Right kidney (tissue), 1 donor: Measurements from ENCODE around the gene PINK1.
"Not testable (repeated sequence)": the region's sequence is repeated elsewhere in the genome, so short reads cannot be mapped to it uniquely, and the experiment has no call there.

ENCODE experiments used
- DNase-seq: peaks from one replicate; pipeline ENCODE4 v3.0.0-alpha.2; 2016

The PINK1 gene

DNA sequence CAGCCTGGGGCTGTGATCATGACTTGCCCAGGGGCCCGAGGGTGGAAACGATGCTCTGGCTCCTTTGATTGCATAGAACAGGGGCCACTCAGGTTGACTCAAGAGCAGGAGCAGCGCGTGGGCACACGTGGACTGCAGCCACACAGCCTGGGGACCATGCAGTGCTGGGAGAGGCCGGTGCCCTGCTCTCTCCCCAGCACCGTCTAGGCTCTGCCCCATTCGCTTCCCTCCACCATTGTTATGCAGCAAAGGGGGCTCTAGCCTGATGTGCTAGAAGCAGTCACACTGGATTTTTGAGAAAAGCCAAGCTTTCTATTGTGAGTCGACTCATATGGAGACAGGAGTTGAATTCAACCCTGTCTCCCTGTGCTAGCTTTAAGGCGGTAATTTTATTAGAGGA, 8.7 kb downstream of the PINK1 start:
- DNase-seq: no peak

DNA sequence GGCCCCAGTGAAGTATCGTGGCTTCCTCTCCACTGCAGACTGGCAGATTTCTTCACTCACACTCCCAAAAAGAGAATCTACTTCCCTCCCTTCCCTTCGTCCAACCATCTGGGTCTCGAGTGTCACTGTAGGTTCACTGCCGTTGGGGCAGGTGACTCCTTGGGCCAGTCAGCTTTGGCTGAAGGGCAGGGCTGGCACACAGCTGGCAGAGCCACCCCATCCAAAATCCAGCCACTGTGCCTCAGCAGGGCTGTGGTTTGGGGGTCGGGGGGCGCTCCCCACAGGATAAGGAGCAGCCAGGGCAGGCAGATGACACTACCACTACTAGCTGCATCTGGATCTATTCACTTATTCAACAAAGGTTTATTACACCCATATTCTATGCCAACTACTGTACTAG, 9.8 kb downstream of the PINK1 start:
- DNase-seq: no peak

DNA sequence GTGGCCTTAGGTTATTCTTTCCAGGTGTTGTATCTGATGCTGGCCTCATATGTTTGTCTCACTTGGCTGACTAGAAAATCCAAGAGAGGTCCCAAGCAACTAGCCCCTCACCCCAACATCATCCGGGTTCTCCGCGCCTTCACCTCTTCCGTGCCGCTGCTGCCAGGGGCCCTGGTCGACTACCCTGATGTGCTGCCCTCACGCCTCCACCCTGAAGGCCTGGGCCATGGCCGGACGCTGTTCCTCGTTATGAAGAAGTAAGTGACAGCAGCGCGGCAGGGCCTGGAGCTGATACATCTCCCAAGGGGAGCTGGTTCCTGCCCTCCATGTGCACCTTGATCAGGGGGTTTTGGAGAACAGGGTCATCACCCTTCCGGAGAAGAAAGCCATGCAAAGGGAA, 11.2 kb downstream of the PINK1 start:
- no peak for DNase-seq

DNA sequence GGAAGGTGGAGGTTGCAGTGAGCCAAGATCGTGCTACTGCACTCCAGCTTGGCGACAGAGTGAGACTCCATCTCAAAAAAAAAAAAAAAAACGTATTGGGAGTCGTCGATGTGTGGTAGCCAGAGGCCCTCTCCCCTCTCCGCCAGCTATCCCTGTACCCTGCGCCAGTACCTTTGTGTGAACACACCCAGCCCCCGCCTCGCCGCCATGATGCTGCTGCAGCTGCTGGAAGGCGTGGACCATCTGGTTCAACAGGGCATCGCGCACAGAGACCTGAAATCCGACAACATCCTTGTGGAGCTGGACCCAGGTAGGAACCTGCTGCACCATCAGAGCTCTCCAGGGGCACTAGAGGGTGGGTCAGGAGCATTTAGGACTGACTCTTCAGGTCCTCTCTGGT, 12.2 kb downstream of the PINK1 start:
- DNase-seq: no peak

DNA sequence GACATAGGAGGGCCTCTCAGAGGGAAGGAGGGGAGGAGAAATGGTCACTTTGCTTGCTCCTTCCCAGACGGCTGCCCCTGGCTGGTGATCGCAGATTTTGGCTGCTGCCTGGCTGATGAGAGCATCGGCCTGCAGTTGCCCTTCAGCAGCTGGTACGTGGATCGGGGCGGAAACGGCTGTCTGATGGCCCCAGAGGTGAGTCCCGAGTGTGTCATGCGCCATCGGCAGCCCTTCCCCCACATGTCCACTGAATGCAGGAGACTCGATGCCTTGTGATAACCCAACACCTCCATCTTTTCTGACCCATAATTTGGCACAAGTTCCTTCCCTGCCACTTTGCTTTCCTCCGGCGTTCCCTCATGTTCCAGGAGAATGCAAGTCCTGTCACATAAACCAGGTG, 15.2 kb downstream of the PINK1 start:
- DNase-seq: no peak

DNA sequence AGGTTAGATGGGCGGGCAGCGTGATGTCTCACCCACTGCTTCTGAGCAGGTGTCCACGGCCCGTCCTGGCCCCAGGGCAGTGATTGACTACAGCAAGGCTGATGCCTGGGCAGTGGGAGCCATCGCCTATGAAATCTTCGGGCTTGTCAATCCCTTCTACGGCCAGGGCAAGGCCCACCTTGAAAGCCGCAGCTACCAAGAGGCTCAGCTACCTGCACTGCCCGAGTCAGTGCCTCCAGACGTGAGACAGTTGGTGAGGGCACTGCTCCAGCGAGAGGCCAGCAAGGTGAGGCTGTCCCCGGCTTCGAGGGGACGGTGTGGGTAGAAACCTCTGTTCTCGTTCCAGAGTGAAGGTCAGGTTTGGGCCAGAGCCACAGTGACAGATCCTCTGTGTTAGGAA, 15.7 kb downstream of the PINK1 start:
- no peak for DNase-seq

DNA sequence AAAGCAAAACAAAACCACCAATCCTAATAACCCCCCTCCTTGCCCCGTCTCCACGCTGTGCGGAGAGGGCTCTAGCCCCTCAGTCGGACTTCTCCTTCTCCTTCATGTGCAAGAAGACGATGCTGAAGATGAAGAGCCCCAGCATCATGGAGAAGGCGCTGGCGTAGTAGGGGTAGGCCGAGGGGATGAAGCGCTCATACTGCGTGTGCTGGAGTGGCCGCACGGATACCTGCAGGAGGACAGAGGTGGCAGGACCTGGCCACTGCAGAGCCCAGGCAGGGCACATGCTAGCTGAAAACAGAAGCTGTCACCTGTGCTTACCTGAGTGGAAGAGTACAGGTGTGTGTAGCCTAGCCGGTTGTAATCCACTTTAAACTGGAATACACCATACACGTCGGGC, 19.0 kb downstream of the PINK1 start:
- no peak for DNase-seq

DNA sequence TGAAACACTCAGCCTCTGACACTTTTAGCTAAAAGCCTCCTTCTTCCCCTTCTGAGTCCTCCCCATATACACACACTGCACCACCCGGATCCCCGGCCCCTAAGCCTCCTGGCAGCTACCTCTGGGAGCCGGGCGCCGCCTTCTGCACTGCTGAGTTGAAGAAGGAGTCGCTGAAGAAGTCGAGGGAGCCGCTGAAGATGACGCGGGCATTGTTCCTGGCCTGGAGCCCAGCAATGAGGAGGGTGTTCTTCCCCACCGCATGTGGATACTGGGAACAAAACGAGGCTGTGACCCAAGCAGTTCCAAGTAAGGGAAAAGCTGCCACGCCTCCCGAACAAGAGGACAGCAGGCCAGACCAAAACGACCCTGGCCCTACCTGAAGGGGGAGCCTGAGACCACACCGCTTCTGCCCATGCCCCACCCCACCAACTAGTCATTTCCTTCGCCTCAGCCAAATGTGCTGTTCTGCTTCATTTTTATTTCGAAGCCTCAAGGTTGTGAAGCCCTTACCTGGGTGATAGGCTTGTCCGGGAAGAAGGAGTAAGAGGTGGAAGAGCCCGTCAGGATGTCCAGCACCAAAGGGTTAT, 20.9 kb downstream of the PINK1 start:
- DNase-seq: no peak

DNA sequence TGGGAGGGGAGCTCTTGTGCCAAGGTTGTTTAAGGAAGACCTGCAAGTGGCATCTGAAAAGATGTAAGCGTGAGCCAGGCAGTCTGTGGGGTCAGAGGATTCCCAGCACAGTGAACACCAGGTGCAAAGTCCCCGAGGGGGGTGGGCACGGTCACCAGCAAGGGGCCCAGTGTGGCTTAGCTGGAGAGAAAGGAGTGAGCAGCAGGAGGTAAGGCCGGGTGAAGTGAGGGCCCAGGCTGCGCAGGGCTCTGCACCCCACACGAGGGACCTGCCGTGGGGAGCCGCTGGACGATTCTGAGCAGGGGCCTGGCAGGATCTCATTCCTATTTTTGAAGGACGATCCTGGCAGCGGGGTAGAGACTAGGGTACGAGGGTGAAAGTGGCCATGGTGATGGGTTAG, 23.8 kb downstream of the PINK1 start:
- no peak for DNase-seq

DNA sequence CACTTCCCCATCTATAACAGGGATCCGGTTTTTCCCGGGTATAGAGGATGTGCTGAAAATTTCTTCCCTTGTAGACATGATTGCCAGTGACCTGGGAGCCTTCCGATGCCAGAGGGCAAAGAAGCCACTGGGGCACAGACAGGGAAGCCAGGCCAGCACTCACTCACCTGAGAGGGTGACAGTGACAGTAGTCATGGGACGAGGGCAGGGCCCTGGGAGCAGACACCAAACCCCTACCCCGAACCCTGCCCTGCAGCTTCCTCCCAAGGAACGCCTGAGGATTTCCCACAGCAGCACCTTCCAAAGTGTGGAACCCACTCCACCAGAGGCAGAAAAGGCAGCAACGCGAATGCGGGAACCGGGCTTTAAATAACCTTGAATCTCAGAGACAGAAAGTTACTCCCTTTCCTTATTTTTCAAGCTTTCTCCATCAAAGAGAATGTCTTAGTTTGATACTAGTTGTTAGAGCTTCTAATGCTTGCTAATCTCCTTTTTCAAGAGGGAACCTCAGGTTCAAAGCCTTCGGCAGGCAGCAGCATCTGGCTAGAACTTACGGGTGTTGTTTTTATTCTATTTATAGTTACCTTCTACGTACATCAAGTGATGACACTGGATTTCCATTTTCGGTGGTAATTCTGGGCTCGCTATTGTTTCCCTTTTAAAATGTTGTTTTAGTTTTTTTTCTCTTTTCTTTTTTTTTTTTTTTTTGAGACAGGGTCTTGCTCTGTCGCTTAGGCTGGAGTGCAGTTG, 25.1 kb downstream of the PINK1 start:
- DNase-seq: no peak

DNA sequence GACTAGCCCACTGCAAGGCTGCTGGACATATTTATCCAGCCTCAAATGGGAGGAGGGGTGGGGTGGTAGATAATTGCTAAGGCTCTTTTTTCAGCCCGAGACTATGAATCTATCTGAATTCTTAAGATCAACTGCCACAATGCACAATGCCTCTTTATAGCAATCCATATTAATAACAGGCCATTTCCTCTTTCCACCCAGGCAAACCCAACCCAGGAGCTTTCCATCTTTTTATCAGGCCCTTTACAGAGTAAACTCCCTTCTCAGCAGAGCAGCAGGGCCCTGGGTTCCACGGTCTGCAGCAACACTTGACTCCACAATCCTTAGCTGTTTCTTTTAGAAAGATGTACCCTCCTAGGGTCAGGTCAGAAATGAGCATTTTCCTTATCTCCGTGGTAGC, 27.1 kb downstream of the PINK1 start:
- DNase-seq: no peak

DNA sequence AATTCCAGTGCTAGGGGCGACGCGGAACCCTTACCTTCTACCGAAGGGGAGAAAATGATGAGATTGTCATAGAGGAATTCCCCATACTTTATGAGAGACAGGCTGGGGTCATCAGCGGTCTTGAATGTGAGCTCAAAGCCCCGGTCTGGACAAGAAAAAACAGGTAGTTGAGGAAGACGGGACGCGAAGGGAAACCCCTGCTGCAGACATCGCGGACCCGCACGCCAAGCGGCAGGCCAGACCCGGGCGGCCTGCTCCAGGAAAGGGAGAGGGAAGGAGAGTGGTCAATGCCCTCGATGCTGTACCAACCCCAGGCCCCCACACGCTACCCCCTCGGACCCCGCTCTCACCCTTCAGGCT, 27.6 kb downstream of the PINK1 start:
- DNase-seq: peak; percentile 9

DNA sequence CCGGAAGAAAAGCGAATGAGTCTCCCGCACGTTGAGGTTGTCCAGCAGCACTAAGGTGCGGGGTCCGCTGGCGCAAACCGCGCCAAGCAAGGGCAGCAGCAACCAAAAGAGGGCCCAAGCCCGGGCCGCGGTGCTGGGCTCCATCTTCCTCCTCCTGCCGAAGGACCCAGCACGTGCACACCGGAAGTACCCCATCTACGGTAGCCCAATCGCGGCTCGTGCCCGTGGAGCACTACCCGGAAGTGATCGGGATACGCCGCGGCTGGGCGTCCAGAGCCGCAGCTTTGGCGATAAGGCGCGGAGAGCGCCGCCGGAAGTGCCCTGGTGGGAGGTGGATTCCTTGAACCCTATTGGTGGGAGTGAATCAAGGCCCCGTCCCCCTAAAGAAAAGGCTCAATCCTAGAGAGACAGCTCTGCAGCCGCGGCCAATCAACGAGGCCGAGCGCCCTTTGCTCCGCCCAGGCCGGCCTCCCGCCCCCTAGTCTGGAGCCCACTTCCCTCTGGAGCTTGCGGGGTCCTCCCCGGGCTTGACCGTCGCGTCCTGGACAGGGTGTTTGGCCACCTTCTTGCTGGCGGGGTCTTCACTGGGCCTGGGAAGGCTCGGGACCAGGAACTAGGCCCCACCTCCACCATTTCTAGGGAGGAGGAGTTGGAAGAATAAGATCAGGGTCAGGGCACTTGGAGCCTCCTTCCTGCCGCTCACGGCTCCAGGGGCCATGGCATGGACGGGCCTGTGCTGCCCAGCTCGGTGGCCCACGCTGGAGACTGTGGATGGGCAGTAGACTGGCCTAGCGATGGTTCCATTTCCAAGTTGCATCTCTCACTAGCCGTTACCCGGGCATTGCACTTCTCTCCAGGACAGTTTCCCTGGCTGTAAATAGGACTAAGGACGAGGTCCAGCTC, 28.2 kb downstream of the PINK1 start, which contains the start of gene DDOST:
TSS of gene DDOST (minus strand) at position 163 of the 903 bp plus-strand sequence. CDS start at position 144, 19 bp downstream.
- DNase-seq: peak; percentile 86

DNA sequence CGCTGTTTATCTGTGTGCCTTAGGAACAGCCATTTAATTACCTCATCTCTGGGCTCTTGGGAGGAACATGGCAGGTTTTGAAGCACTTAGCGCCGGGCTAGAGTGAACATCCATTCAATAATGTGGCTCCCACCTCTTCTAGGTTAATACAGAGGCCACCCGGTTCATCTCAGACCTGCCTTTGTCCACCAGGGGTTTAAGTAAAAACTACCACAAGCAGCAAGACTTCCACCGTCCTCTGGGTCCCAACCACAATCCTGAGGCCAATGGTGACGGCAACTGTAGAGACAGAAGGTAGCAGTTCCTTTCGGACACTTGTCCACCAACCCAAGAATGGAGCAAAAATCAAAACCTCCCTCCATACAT, 28.8 kb downstream of the PINK1 start:
- no peak for DNase-seq

DNA sequence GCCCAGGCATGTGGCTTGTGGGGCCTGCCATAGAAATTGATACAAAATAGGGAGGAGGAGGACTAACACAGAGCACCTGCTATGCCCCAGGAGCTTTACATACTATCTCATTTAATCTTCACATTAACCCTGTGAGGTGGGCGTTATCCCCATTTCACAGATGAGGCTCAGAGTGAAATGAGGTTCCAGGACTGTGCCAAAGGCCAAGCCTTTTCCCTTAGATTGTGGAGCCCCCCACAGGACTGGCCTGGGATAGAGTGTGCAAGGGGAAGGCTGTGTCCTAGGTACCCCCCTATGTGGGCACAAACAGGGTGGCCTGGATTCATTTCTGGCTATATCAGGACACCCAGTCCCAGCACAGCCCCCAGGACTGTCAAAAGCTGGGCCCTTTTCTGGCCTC, 30.1 kb downstream of the PINK1 start:
- DNase-seq: no peak

DNA sequence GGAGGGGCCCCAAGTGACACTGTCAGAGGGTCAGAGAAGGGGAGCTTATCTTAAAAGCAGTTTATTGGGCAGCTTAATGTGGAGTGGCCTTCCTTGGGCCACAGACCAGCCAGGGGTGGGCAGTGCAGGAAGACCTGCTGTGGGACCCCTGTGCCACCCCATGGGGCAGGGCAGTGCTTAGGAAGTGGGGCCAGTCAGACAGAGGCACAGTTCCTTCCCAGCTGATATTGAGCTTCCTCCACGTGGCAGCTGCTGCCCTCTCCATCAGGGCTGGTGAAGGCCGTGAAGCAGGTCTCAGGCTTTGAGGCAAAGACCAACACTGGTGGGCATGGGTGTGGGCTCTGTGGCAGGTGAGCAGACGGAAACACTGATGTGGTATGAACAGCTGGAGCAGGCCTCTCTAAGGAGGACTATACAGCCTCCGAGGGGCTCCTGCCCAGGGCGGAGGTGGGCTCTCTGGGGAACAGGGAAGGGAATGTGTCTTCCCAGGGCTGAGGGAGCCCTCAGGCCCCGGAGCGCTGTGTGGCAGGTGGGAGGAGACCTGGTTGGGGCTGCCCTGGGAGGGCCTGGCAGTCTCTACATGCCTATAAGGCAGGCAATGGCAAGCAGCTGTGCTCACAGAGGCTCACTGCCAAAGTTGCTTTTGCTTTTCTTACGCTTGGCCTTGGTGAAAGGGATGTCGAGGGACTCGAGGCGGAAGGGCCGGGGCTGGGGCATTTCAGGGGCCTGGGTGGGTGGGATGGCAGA, 30.9 kb downstream of the PINK1 start:
- no peak for DNase-seq

DNA sequence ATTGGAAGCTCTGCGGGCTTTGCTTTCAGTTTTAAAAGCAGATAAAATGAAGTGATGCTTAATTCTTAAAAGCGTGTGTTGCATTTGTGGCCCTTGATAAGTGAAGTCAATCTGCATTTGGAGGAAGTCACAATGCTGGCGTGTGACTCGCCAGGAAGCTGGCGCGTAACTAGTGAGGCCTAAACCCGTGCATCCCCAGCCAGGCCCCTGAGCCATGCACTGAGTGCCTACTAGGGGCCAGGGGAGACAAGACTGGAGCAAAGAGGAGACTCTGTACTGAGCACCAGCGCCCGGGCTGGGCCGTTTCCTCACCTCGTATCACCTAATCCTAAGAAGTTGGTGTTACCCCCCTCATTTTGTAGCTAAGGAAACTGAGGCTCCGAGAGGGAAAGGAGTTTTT, 32.5 kb downstream of the PINK1 start:
- no peak for DNase-seq

DNA sequence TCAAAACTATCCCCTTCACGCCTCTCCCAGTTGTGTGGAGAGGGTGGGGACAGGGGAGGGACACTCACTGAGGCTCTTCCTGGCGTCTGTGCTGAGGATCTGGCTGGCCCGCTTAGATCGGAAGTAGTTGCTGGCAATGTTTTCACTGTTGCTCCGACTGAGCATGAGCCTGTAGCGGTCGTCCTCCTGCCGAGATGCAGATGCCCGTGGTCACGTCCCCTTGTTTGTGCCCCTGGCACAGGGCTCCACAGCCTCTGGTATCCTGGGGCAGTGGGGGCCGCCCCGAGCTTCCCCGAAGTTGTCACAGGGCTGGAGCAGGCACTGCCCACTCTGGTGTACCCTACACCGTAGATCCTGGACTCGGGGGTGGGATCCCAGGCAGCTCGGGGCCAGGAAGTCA, 32.9 kb downstream of the PINK1 start:
- no peak for DNase-seq

DNA sequence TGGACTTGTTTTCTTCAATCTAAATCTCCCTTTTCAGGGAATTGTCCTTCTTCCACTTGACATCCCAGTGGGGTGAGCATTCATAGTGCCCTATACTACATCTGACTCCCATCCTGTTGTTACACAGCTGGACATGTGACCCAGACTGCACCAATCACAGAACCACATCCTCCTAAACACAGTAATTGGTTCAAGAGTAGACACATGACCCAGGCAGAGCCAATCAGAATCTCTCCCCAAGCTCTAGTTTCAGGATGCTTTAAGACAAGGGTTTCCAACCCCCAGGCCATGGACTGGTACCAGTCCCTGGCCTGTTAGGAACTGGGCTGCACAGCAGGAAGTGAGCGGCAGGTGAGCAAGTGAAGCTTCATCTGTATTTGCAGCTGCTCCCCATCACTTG, 33.5 kb downstream of the PINK1 start:
- DNase-seq: no peak

DNA sequence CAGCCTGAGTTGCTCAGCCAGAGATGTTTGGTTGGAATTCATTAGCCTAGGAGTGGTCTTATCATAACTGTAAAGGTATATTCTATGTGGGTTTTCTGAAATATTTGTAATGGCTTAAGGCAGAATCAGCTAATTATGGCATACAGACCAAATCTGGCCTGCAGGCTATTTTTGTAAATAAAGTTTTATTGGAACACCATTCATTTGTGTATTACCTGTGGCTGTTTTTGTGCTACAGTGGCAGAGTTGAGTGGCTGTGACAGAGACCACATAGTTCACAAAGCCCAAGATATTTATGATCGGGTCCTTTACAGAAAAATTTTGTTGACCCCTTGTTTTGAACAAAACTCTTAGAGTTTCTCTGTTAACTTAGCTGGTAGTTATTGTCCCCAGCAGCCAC, 35.3 kb downstream of the PINK1 start:
- no peak for DNase-seq

DNA sequence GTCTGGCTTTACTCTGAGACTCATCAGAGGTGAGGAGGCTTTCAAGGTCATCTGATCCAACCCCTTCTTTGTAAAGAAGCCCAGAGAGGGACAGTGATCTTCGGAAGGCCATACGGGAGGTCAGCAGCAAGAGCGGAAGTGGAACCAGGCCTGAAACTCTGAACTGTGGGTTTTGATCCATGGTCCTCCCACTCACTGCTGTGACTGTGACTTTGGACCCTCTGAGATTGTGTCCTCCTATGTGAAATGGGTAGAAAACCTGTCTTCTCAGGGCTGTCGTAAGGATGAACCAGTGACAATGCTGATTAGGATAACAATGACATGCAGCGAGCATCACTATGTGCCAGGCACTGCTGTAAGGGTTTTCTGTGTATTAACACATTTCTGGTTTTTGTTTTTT, 37.7 kb downstream of the PINK1 start:
- DNase-seq: no peak

DNA sequence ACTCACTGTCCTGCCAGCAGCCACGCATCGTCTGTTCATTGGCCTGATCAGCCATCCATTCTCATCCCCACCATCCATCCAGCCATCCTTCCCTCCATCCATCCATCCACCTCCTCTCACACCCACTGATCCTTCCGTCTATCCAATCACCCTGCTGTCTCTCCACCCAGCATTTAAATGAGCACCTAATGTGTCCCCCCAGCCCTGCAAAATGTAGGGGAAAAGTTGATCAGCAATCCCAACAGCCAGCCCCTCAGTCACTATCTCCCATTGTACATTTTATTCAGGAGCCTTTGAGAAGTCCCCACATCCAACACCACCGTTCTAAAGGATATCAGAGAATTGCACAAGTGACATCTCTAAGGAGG, 39.0 kb downstream of the PINK1 start:
- DNase-seq: no peak

DNA sequence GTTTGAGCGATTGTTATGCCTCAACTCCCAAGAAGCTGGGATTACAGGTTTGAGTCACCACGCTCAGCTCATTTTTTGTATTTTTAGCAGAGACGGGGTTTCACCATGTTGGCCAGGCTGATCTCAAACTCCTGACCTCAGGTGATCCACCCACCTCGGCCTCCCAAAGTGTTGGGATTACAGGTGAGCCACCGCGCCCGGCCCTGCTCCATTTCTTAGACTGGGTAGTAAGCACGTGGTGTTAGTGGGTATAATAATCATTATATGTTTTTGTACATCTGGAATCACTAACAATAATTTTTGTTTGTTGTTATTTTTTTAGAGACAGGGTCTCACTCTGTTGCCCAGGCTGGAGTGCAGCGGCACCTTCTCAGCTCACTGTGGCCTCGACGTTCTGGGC, 40.4 kb downstream of the PINK1 start:
- not testable (repeated sequence) for DNase-seq
